Stimulated activated CD4-positive, alpha-beta T cell treated with anti-CD3 and anti-CD28 coated beads, Interleukin-15, amount 100 ng/mL, for 1 hour (primary cell): ENCODE data around the gene UNC50.

ENCODE experiments used
- DNase-seq, 2 donors: peaks; one replicate each; pipeline ENCODE4 v3.0.0-alpha.2; 2020; ENCODE audit warnings: low read depth in 1 of 2, low spot score in 1 of 2

The UNC50 gene

GRCh38 chr2:98608116-98608961 lies at the start of gene UNC50, which contains the start of gene COA5:
UNC50 (plus strand) TSS chr2:98608589; CDS start chr2:98609760, 1,171 bp downstream.
COA5 (minus strand) TSS chr2:98608512; CDS start chr2:98608405, 107 bp downstream.
- peak; percentile 80 to 87 for DNase-seq

GRCh38 chr2:98558852-98559530 lies 49.4 kb upstream of the UNC50 start:
- DNase-seq: no peak

GRCh38 chr2:98559581-98559980 lies 48.8 kb upstream of the UNC50 start:
- no peak for DNase-seq

GRCh38 chr2:98560256-98560771 lies 48.1 kb upstream of the UNC50 start:
- no peak for DNase-seq

GRCh38 chr2:98561018-98561417 lies 47.4 kb upstream of the UNC50 start:
- no peak for DNase-seq

GRCh38 chr2:98561902-98562695 lies 46.3 kb upstream of the UNC50 start:
- no peak for DNase-seq

GRCh38 chr2:98563394-98563793 lies 45.0 kb upstream of the UNC50 start:
- DNase-seq: no peak

GRCh38 chr2:98564541-98565132 lies 43.8 kb upstream of the UNC50 start:
- no peak for DNase-seq

GRCh38 chr2:98565286-98565860 lies 43.0 kb upstream of the UNC50 start:
- no peak for DNase-seq

- DNase-seq: no peak
These were observed 42.4 kb upstream of the UNC50 start for GRCh38 chr2:98565941-98566340.

- DNase-seq: no peak
These were observed 40.0 kb upstream of the UNC50 start for GRCh38 chr2:98568161-98568956.

GRCh38 chr2:98569197-98569793 lies 39.1 kb upstream of the UNC50 start:
- DNase-seq: peak; percentile 38 to 60

- DNase-seq: no peak
These were observed 38.5 kb upstream of the UNC50 start for GRCh38 chr2:98569915-98570314.

- no peak for DNase-seq
These were observed 38.0 kb upstream of the UNC50 start for GRCh38 chr2:98570356-98570755.

- no peak for DNase-seq
These were observed 37.2 kb upstream of the UNC50 start for GRCh38 chr2:98571121-98571701.

GRCh38 chr2:98571796-98572195 lies 36.6 kb upstream of the UNC50 start:
- DNase-seq: no peak

GRCh38 chr2:98572211-98572610 lies 36.2 kb upstream of the UNC50 start:
- no peak for DNase-seq

GRCh38 chr2:98572676-98573075 lies 35.7 kb upstream of the UNC50 start:
- no peak for DNase-seq

- DNase-seq: no peak
These were observed 35.0 kb upstream of the UNC50 start for GRCh38 chr2:98573426-98573825.
